SW480 (cell line): Measurements from ENCODE around the gene HK1.
"Not testable (repeated sequence)": the region's sequence is repeated elsewhere in the genome, so short reads cannot be mapped to it uniquely, and the experiment has no call there.

ENCODE experiments used
- DNase-seq: peaks from one replicate; pipeline ENCODE4 v3.0.0-alpha.2; 2016; ENCODE audit warnings: low spot score

HK1 gene

GRCh38 chr10:69311309-69311708 is 33.0 kb downstream of the HK1 start:
- DNase-seq, result no peak

GRCh38 chr10:69312528-69312927 is 34.2 kb downstream of the HK1 start:
- DNase-seq, result no peak

DNA sequence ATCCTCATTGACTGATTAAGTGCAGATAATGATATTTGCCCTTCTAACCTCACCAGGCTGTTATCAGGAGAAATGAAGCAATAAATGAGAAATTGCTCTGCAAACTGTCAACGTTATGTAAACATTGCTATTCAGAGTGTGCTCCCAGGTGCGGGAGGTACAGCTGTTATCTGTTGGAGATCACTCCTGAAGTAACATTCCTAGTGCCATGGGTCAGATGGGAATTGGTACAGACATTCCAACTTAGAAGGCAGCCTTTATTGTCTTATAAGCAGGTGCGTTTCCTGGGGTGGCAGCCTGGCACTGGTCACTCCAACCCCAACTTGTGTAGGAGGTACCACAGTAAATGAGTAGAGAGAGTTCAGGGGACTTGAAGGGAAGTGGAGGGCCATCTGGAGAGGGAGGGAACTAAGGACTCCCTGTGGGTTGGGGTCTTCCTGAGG is 36.8 kb downstream of the HK1 start:
- no peak for DNase-seq

GRCh38 chr10:69315610-69316312 is 37.5 kb downstream of the HK1 start:
- DNase-seq, result no peak

DNA sequence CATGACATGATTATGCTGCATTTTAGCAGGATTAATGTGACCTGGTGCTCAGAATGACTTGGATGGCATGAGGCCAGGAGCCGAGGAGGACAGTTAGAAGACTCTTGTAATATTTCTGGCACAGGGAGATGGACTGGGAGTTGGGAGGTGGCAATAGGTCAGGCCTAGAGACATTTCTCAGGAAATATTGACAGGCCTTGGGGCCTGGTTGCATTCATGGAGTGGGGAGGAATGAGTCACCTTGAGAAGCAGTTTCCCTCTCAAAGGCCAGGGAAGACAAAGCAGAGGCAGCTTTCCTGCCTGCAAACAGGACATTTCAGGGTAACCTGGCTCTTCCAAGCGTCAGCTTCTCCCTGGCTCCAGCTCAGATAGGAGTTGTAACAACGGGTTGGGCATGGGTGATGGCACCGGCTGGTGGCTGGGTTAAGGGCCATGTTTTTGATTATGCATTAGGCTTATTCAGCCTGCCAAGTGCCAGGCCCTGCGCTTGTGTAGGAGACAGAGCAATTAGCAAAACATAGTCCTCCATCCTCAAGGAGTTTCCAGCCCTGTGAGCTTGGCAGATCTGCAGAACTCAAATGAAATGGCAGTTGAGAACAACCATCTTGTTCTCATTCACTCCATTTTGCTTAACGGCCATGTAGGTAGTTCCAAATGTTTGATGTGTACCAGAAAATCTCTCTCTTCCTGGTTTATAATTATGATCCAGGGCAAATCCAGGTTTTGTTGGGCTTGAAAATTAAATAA is 38.2 kb downstream of the HK1 start:
- DNase-seq, result no peak

- DNase-seq, result peak; percentile 18
Observed at GRCh38 chr10:69317175-69317604, 38.9 kb downstream of the HK1 start.

GRCh38 chr10:69317626-69318105 is 39.4 kb downstream of the HK1 start:
- DNase-seq, result no peak

GRCh38 chr10:69318106-69318866 is 40.0 kb downstream of the HK1 start:
- DNase-seq, result peak; percentile 84

- peak; percentile 48 for DNase-seq
Observed at GRCh38 chr10:69318867-69319727, 40.8 kb downstream of the HK1 start.

GRCh38 chr10:69319841-69320316 is 41.6 kb downstream of the HK1 start:
- DNase-seq, result no peak

GRCh38 chr10:69320521-69320920 is 42.2 kb downstream of the HK1 start:
- DNase-seq, result no peak

GRCh38 chr10:69321039-69321715 is 42.9 kb downstream of the HK1 start:
- DNase-seq, result no peak

GRCh38 chr10:69321865-69322264 is 43.6 kb downstream of the HK1 start:
- DNase-seq, result no peak

DNA sequence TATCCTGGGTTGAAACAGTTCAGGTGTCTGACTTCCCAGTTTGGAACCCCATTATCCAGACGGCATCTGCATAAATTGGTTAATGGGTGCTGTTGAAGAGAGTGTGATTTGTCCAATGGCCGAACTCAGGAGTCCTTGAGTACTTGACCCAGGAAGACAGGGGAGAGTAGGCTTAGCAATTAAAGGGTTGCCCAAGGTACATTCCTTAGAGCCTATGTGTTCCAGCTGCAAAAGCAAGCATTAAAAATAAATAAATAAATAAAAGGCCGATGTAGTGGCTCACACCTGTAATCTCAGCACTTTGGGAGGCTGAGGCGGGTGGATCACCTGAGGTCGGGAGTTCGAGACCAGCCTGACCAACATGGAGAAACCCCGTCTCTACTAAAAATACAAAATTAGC is 44.0 kb downstream of the HK1 start:
- not testable (repeated sequence) for DNase-seq

DNA sequence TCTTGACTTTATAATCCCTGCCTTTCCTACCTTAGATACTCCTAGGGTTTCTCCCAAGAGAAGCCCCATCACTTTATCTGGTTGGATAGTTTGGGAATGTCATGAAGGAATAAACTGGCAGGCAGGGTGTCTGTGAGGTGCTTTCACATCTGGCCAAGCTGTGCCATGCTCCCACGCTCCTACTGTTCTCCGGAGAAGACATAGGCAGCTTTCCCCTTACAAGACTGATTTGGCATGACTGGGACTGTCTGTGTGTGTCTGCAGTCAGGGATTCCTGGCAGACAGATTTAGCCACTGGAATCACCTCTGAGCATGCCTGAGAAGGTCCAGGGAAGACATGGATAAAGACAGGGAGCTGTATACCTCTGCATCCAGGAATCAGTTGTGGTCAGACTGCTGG is 45.3 kb downstream of the HK1 start:
- DNase-seq, result no peak

DNA sequence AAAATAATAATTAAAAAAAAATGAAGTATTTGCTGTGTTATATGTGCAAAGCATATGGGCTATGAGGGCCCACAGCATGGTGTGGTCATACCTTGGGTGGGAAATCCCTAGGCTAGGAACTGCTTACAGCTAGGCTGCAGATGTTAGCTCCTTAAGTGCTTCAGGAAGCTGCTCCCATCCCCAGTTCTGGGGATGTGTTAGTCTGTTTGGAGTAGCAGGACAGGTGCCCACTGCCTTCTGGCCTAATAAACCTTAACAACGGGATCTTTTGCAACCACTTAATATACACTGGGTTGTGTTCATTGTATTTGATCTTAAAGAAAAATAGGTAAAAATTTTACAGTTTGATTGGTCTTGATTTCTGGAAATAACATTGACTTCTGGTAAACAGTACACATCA is 46.3 kb downstream of the HK1 start:
- DNase-seq, result no peak

GRCh38 chr10:69325637-69326523 is 47.6 kb downstream of the HK1 start:
- not testable (repeated sequence) for DNase-seq

GRCh38 chr10:69326692-69327091 is 48.4 kb downstream of the HK1 start:
- no peak for DNase-seq

DNA sequence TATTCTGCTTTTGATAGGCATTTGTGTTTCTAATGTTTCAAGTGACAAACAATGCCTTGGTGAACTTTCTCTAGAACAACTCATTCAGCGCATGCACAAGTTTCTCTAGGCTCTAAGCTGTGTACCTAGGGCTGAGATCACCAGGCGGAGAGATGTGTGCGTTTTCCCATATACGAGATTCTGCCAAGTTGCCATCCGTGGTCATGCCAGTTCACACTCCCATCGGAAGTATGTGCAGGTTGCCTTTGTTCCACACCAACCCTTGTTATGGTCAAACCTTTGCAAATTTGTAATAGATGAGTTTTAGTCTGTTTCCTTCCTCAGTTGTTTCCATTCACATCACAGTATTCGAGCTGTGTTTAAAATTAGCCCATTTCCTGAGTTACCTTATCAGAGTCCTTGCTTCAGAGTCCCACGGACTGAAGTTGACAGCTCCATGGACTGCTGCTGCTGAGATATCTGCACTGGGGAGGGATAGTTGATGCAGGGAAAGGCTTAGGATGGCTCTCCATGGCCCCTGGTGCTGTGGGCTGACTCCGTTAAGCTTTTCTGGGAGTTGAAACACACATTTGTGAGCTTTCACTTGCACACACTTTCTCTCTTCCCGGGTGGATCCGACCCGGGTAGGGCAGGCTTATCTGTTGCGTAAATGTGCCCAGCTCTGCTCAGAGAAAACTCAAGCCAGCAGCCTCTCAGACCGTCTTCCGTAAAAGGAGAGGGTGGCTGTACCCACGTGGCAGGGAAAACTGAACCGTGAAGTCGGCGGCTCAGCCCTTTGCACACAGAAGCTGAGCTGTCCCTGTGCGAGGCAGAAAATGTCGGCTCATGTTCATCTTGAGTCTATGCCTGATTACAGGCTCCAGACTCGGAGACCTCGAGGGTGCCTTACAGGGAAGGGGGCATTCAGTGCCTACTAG is 49.4 kb downstream of the HK1 start:
- no peak for DNase-seq
